ENCODE data around the gene GLS. TPM values are rescaled to one million over a fixed set of nuclear protein-coding genes. Genes with fewer than 3 reads are reported as not detected.

GLS gene
- polyA plus RNA-seq, 1 experiment = 206 TPM

GRCh38 chr2:190932514-190932913 is 51.9 kb downstream of the GLS start:
- no peak for TF ChIP-seq CTCF (IDR thresholded peaks at IDR 0.05; ENCODE audit: low read depth, low read length)
- Histone ChIP-seq H3K27ac (ENCODE audit: low read depth, low read length) (no peak overlapping the region), H3K4me3 (ENCODE audit: low read depth, low read length) (no peak overlapping the region), H3K27me3 (ENCODE audit: control insufficient read depth, insufficient read depth, low read length) (no peaks in the 10 kb centered on the region), H3K9me3 (ENCODE audit: control insufficient read depth, insufficient read depth, low read length) (no peaks in the 10 kb centered on the region)
- DNase-seq (ENCODE audit: low read depth, low spot score) = no peak
- ChIA-PET CTCF (no interaction called here), POLR2A (no interaction called here)

GRCh38 chr2:190933361-190933760 is 52.7 kb downstream of the GLS start:
- POLR2A ChIA-PET = interaction anchor here (1.1 kb wide), 1 partner anchor 26 kb away, joined by 3 read pairs; no protein-coding TSS in a partner anchor
- CTCF ChIA-PET = no interaction called here

GRCh38 chr2:190935054-190935453 is 54.4 kb downstream of the GLS start:
- DNase-seq (ENCODE audit: low read depth, low spot score) = no peak
- ChIA-PET POLR2A (no interaction called here), CTCF (no interaction called here)
- TF ChIP-seq CTCF (IDR thresholded peaks at IDR 0.05; ENCODE audit: low read depth, low read length) = no peak
- no peaks in the 10 kb centered on the region for H3K27me3 ChIP-seq (ENCODE audit: control insufficient read depth, insufficient read depth, low read length)
- no peak overlapping the region for H3K4me3 ChIP-seq (ENCODE audit: low read depth, low read length)
- no peak overlapping the region for H3K27ac ChIP-seq (ENCODE audit: low read depth, low read length)
- no peaks in the 10 kb centered on the region for H3K9me3 ChIP-seq (ENCODE audit: control insufficient read depth, insufficient read depth, low read length)

More at GRCh38 chr2:190933361-190933760, 52.7 kb downstream of the GLS start:
- no peak for DNase-seq (ENCODE audit: low read depth, low spot score)
- H3K4me3 ChIP-seq (ENCODE audit: low read depth, low read length) = no peak overlapping the region
- no peaks in the 10 kb centered on the region for H3K27me3 ChIP-seq (ENCODE audit: control insufficient read depth, insufficient read depth, low read length)
- no peak for TF ChIP-seq CTCF (IDR thresholded peaks at IDR 0.05; ENCODE audit: low read depth, low read length)
- no peaks in the 10 kb centered on the region for H3K9me3 ChIP-seq (ENCODE audit: control insufficient read depth, insufficient read depth, low read length)
- no peak overlapping the region for H3K27ac ChIP-seq (ENCODE audit: low read depth, low read length)

- TF ChIP-seq CTCF (IDR thresholded peaks at IDR 0.05; ENCODE audit: low read depth, low read length) = no peak
- H3K9me3 ChIP-seq (ENCODE audit: control insufficient read depth, insufficient read depth, low read length) = no peaks in the 10 kb centered on the region
- CTCF ChIA-PET = no interaction called here
- POLR2A ChIA-PET = interaction anchor here (1.3 kb wide), 1 partner anchor 9 kb away, joined by 3 read pairs; no protein-coding TSS in a partner anchor
- H3K27me3 ChIP-seq (ENCODE audit: control insufficient read depth, insufficient read depth, low read length) = no peaks in the 10 kb centered on the region
- H3K27ac ChIP-seq (ENCODE audit: low read depth, low read length) = no peak overlapping the region
- no peak for DNase-seq (ENCODE audit: low read depth, low spot score)
- H3K4me3 ChIP-seq (ENCODE audit: low read depth, low read length) = no peak overlapping the region
Measured at GRCh38 chr2:190938771-190939335, 58.2 kb downstream of the GLS start.

- no peak for DNase-seq (ENCODE audit: low read depth, low spot score)
- CTCF ChIA-PET = no interaction called here
- TF ChIP-seq CTCF (IDR thresholded peaks at IDR 0.05; ENCODE audit: low read depth, low read length) = no peak
- Histone ChIP-seq H3K4me3 (ENCODE audit: low read depth, low read length) (no peak overlapping the region), H3K27me3 (ENCODE audit: control insufficient read depth, insufficient read depth, low read length) (no peaks in the 10 kb centered on the region), H3K27ac (ENCODE audit: low read depth, low read length) (no peak overlapping the region), H3K9me3 (ENCODE audit: control insufficient read depth, insufficient read depth, low read length) (no peaks in the 10 kb centered on the region)
- POLR2A ChIA-PET = no interaction called here
Measured at GRCh38 chr2:190940454-190940853, 59.8 kb downstream of the GLS start.
